ENCODE measurements around the gene FHIT.
"Not testable (repeated sequence)": the region's sequence is repeated elsewhere in the genome, so short reads cannot be mapped to it uniquely, and the experiment has no call there.

The FHIT gene

GRCh38 chr3:61192222-61192621 lies 59.0 kb downstream of the FHIT start:
- TF ChIP-seq CTCF (IDR thresholded peaks at IDR 0.05; ENCODE audit: low read depth, low read length): no peak
- H3K4me3 ChIP-seq (ENCODE audit: low read depth, low read length): no peak overlapping the region

- not testable (repeated sequence) for H3K4me3 ChIP-seq (ENCODE audit: low read depth, low read length)
These were observed 61.0 kb downstream of the FHIT start for GRCh38 chr3:61190205-61190604.

DNA sequence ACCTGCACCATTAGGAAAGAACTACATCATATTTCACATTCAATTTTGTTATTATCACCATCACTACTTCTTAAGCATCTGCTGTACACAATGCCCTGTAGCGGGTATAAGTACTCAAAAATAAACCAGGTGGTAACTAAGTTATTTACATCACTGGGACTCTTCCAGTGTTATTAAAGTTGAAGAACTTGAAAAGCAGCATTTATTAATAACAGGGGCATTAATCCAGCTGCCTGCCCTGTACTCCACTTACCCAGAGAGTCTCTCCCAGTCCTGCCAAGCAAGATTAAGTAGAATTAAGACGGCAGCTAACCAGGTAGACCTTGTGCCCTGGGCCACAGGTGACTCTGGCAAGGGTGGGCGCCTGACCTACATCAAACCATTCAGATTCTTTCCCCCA lies 65.2 kb downstream of the FHIT start:
- TF ChIP-seq CTCF (IDR thresholded peaks at IDR 0.05; ENCODE audit: low read depth, low read length): no peak
- no peak overlapping the region for H3K4me3 ChIP-seq (ENCODE audit: low read depth, low read length)

DNA sequence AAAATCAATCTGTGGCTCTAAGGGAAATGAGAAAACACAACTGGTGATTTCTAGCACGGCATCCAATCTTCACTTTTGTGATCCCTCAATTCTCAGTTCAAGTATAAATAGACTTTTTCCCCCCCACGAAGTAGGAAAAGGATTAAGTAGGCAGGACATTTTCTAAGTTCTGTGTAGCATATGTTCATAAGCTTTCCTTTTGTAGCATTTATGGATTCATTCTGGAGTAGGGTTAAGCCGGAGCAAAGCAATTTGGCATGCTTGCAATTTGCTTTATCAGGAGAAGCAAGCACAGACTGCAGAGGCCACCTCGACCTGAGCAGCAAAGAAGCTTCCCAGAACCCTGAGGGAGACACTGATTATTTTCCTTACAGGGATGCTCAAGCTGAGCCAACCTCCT lies 66.3 kb downstream of the FHIT start:
- TF ChIP-seq CTCF (IDR thresholded peaks at IDR 0.05; ENCODE audit: low read depth, low read length): no peak
- H3K4me3 ChIP-seq (ENCODE audit: low read depth, low read length): no peak overlapping the region

DNA sequence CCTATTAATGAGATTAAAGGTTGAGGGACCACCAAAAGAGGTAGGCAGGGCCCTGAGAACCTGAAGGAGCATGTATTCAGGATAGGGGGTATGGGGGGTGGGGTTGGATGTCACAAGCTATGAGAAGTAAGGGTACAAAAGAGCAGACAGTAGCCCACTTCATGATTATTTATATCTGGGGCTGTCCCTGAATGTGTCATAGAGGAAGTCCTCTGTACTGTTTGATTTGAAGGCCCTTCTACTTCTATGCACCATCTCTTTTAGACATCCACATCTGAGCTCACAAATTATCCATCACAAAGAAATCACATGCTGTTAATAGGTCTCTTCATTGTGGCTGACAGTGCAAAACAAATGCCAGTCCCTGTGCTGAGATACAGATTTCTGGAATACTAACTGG lies 68.6 kb downstream of the FHIT start:
- no peak overlapping the region for H3K4me3 ChIP-seq (ENCODE audit: low read depth, low read length)
- TF ChIP-seq CTCF (IDR thresholded peaks at IDR 0.05; ENCODE audit: low read depth, low read length): no peak

GRCh38 chr3:61181874-61182273 lies 69.4 kb downstream of the FHIT start:
- H3K4me3 ChIP-seq (ENCODE audit: low read depth, low read length): no peak overlapping the region
- TF ChIP-seq CTCF (IDR thresholded peaks at IDR 0.05; ENCODE audit: low read depth, low read length): no peak

DNA sequence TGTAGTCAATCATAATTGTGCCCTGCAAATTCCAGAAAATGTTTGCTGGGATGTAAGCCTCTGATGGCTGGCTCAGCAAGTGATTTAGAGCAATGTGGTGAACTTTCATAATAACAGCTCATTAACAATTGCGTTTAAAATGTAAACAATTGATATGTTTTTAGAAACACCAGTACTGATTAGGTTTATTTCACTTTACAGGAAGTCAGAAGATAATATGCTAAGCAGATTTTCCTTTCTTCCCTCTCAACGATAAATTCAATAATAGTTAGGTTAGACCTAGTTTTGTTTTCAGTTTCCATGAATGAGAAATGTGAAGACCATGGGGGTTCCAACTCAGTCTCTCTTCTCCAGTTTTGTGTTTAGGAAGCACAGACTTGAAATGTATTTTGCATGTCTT lies 71.0 kb downstream of the FHIT start:
- no peak for TF ChIP-seq CTCF (IDR thresholded peaks at IDR 0.05; ENCODE audit: low read depth, low read length)

GRCh38 chr3:61178167-61178566 lies 73.1 kb downstream of the FHIT start:
- H3K4me3 ChIP-seq (ENCODE audit: low read depth, low read length): no peak overlapping the region
- TF ChIP-seq CTCF (IDR thresholded peaks at IDR 0.05; ENCODE audit: low read depth, low read length): no peak

More for the DNA sequence above, 71.0 kb downstream of the FHIT start:
- no peak overlapping the region for H3K4me3 ChIP-seq (ENCODE audit: low read depth, low read length)
